Measurements from ENCODE around the gene PLOD2. TPM values are rescaled to one million over a fixed set of nuclear protein-coding genes. Genes with fewer than 3 reads are reported as not detected.

PLOD2 gene
- total and polyA plus RNA-seq, 9 of the 15 experiments (the other 6 are each of a cell fraction or from before 2014, with no cell fraction given): 0.18 to 1.5 (median 0.58) TPM

DNA sequence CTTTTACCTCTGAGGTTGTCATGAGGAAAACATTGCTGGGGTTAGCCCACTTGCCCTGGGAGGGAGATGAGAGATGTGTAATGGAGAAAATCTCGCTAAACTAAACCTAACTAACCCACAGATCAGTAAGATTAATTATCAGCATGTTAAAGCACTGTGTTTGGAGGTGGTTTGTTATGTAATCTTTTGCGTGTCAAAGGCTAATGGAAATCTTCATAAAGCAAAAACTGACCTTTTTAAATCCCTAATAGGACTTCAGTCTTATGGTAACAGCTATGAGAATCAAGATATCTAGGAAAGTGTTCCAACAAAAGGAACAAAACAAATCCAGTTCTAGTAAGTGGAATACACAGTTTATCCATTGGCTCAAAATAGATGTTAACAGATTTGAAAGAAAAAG is 102.7 kb downstream of the PLOD2 start:
- in situ Hi-C loops (cut with MboI): loop anchor here (25.0 kb wide), 1 partner anchor 529 kb away; no protein-coding TSS in a partner anchor
- intact Hi-C loops (cut with micrococcal nuclease): no loop called here
- no TSS peak for BruUV-seq (replicated peaks)

More for the DNA sequence above, 102.7 kb downstream of the PLOD2 start:
- ChIA-PET CTCF (ENCODE audit: low intra/inter-chr PET ratio) (no interaction called here), POLR2A (no interaction called here)
- Histone ChIP-seq H3K9me3 (replicated peaks; ENCODE audit: control insufficient read depth, insufficient read depth, low read depth, low read length) (no peaks in the 10 kb centered on the region), H3K4me2 (ENCODE audit: insufficient read depth, low read length) (no peak overlapping the region), H3K79me2 (ENCODE audit: control insufficient read depth, insufficient read depth, low read length) (no peaks in the 10 kb centered on the region), H4K20me1 (replicated peaks; ENCODE audit: control insufficient read depth, insufficient read depth, low read length) (no peaks in the 10 kb centered on the region), H2AFZ (ENCODE audit: low read depth, low read length) (no peak overlapping the region), H3K27ac (ENCODE audit: extremely low read depth, low read depth, low read length) (no peak overlapping the region), H3K4me1 (replicated peaks in 1 of 2; ENCODE audit: control insufficient read depth in 2 of 2, insufficient read depth in 2 of 2, low read length in 2 of 2) (no peaks in the 10 kb centered on the region), H3K9ac (ENCODE audit: insufficient read depth in 1 of 2, low read depth in 2 of 2, low read length in 2 of 2) (no peak overlapping the region), H3K9me1 (ENCODE audit: control insufficient read depth, insufficient read depth, low read length) (no peaks in the 10 kb centered on the region), H3K27me3 (ENCODE audit: control insufficient read depth in 2 of 2, insufficient read depth in 2 of 2, low read length in 2 of 2) (no peaks in the 10 kb centered on the region), H3K4me3 (no peak overlapping the region), H3K36me3 (ENCODE audit: control insufficient read depth, insufficient read depth, low read length) (no peaks in the 10 kb centered on the region)
- 0% methylated on average over 2 of the region's 2 CpGs for WGBS (ENCODE audit: insufficient coverage, low coverage, missing lambda C conversion rate)
- ATAC-seq (no peak), FAIRE-seq (no peak), DNase-seq (ENCODE audit: extremely low read depth in 1 of 4, low spot score in 3 of 4) (no peak)
- TF ChIP-seq POLR2B (IDR thresholded peaks at IDR 0.05; ENCODE audit: low read depth, partially characterized antibody) (no peak), PTRF (tag; IDR thresholded peaks at IDR 0.05) (no peak), E2F3 (CRISPR knock-in tag; IDR thresholded peaks at IDR 0.05) (no peak), WHSC1 (IDR thresholded peaks at IDR 0.05; ENCODE audit: low read length) (no peak), ZNF197 (CRISPR knock-in tag; IDR thresholded peaks at IDR 0.05; ENCODE audit: low read depth) (no peak), SMAD2 (IDR thresholded peaks at IDR 0.05; ENCODE audit: low read depth, low read length) (no peak), BHLHE40 (IDR thresholded peaks at IDR 0.05; ENCODE audit: low read length) (no peak), HNRNPH1 (optimal IDR thresholded peaks at IDR 0.05; ENCODE audit: low read depth, low read length) (no peak), SLC30A9 (CRISPR knock-in tag; IDR thresholded peaks at IDR 0.05) (no peak)
- TF ChIP-seq, protein P1, sequence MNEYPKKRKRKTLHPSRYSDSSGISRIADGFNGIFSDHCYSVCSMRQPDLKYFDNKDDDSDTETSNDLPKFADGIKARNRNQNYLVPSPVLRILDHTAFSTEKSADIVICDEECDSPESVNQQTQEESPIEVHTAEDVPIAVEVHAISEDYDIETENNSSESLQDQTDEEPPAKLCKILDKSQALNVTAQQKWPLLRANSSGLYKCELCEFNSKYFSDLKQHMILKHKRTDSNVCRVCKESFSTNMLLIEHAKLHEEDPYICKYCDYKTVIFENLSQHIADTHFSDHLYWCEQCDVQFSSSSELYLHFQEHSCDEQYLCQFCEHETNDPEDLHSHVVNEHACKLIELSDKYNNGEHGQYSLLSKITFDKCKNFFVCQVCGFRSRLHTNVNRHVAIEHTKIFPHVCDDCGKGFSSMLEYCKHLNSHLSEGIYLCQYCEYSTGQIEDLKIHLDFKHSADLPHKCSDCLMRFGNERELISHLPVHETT (CRISPR knock-in tag; conservative IDR thresholded peaks at IDR 0.05 in 1 of 2, IDR thresholded peaks at IDR 0.05 in 1 of 2): no peak
- TF ChIP-seq, protein P2, sequence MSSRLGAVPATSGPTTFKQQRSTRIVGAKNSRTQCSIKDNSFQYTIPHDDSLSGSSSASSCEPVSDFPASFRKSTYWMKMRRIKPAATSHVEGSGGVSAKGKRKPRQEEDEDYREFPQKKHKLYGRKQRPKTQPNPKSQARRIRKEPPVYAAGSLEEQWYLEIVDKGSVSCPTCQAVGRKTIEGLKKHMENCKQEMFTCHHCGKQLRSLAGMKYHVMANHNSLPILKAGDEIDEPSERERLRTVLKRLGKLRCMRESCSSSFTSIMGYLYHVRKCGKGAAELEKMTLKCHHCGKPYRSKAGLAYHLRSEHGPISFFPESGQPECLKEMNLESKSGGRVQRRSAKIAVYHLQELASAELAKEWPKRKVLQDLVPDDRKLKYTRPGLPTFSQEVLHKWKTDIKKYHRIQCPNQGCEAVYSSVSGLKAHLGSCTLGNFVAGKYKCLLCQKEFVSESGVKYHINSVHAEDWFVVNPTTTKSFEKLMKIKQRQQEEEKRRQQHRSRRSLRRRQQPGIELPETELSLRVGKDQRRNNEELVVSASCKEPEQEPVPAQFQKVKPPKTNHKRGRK (tag; IDR thresholded peaks at IDR 0.05): no peak
- TF ChIP-seq, protein P3, sequence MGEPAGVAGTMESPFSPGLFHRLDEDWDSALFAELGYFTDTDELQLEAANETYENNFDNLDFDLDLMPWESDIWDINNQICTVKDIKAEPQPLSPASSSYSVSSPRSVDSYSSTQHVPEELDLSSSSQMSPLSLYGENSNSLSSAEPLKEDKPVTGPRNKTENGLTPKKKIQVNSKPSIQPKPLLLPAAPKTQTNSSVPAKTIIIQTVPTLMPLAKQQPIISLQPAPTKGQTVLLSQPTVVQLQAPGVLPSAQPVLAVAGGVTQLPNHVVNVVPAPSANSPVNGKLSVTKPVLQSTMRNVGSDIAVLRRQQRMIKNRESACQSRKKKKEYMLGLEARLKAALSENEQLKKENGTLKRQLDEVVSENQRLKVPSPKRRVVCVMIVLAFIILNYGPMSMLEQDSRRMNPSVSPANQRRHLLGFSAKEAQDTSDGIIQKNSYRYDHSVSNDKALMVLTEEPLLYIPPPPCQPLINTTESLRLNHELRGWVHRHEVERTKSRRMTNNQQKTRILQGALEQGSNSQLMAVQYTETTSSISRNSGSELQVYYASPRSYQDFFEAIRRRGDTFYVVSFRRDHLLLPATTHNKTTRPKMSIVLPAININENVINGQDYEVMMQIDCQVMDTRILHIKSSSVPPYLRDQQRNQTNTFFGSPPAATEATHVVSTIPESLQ (CRISPR knock-in tag; IDR thresholded peaks at IDR 0.05): no peak
- TF ChIP-seq, protein P4, sequence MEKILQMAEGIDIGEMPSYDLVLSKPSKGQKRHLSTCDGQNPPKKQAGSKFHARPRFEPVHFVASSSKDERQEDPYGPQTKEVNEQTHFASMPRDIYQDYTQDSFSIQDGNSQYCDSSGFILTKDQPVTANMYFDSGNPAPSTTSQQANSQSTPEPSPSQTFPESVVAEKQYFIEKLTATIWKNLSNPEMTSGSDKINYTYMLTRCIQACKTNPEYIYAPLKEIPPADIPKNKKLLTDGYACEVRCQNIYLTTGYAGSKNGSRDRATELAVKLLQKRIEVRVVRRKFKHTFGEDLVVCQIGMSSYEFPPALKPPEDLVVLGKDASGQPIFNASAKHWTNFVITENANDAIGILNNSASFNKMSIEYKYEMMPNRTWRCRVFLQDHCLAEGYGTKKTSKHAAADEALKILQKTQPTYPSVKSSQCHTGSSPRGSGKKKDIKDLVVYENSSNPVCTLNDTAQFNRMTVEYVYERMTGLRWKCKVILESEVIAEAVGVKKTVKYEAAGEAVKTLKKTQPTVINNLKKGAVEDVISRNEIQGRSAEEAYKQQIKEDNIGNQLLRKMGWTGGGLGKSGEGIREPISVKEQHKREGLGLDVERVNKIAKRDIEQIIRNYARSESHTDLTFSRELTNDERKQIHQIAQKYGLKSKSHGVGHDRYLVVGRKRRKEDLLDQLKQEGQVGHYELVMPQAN (IDR thresholded peaks at IDR 0.05; ENCODE audit: borderline replicate concordance): no peak
- TF ChIP-seq, protein P5, sequence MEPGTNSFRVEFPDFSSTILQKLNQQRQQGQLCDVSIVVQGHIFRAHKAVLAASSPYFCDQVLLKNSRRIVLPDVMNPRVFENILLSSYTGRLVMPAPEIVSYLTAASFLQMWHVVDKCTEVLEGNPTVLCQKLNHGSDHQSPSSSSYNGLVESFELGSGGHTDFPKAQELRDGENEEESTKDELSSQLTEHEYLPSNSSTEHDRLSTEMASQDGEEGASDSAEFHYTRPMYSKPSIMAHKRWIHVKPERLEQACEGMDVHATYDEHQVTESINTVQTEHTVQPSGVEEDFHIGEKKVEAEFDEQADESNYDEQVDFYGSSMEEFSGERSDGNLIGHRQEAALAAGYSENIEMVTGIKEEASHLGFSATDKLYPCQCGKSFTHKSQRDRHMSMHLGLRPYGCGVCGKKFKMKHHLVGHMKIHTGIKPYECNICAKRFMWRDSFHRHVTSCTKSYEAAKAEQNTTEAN (CRISPR knock-in tag; IDR thresholded peaks at IDR 0.05): no peak
